Adrenal gland (tissue), 12 donors: ENCODE results near the gene LAD1. TPM values are rescaled to one million over a fixed set of nuclear protein-coding genes. Genes with fewer than 3 reads are reported as not detected.

Source experiments
- DNase-seq, 7 donors: peaks; one replicate each; pipeline ENCODE4 v3.0.0-alpha.2; 2019 to 2020
- H3K27ac ChIP-seq, 5 donors: fragments of 200-600 bp; sonication (generic) in 4 of 5; 1 replicate in 3 of 5; 2 replicates in 2 of 5; pipeline versions ENCODE4 v1.5.1 to v1.8.0; 2016 to 2020; ENCODE audit warnings: mild to moderate bottlenecking in 1 of 5
- H3K27me3 ChIP-seq: fragments of 200-600 bp; 2 replicates; pipeline ENCODE4 v1.8.0; 2021
- H3K36me3 ChIP-seq, 2 donors: fragments of 200-600 bp; replicated peaks in 1 of 2; 1 replicate in 1 of 2; 2 replicates in 1 of 2; pipeline versions ENCODE4 v1.5.1 to v1.8.0; 2018 to 2022
- H3K4me1 ChIP-seq, 2 donors: fragments of 200-600 bp; replicated peaks in 1 of 2; 1 replicate in 1 of 2; 2 replicates in 1 of 2; pipeline versions ENCODE4 v1.5.1 to v1.8.0; 2018 to 2021
- H3K4me3 ChIP-seq, 4 donors: fragments of 200-600 bp; sonication (generic) in 3 of 4; one replicate each; pipeline ENCODE4 v1.5.1; 2016 to 2018
- H3K9me3 ChIP-seq, 3 donors: fragments of 200-600 bp; sonication (generic) in 1 of 3; replicated peaks in 1 of 3; 1 replicate in 2 of 3; 2 replicates in 1 of 3; pipeline versions ENCODE4 v1.5.1 to v1.8.0; 2016 to 2021
- CTCF ChIP-seq, 6 experiments: fragments of 450-650 bp in 4 of 6; fragments of 200-600 bp in 2 of 6; sonication (generic) in 1 of 6; IDR thresholded peaks; 1 replicate in 5 of 6; 2 replicates in 1 of 6; pipeline versions ENCODE4 v1.5.1 to v1.8.0; 2016 to 2021; ENCODE audit warnings: antibody characterized with exemption in 6 of 6, mild to moderate bottlenecking in 2 of 6, moderate library complexity in 1 of 6
- POLR2A ChIP-seq, 2 donors: fragments of 450-650 bp; IDR thresholded peaks; one replicate each; pipeline ENCODE4 v1.6.1; 2017; ENCODE audit warnings: antibody characterized with exemption in 2 of 2, mild to moderate bottlenecking in 2 of 2, moderate library complexity in 1 of 2
- WGBS, 4 donors: extraction: QIAGEN DNeasy Blood & Tissue Kit in 2 of 4; methylation state at CpG; one replicate each; pipeline versions ENCODE4 v1.1.5 to v1.1.7; 2013 to 2017; 5-methylcytosine and 5-hydroxymethylcytosine counted together
- intact Hi-C, 2 donors: fragments of 100-400 bp; cut with DNase I; formaldehyde crosslinking; loops; one replicate each; pipeline versions ENCODE4 v1.14.1 to v1.15.0; 2022 to 2023
- polyA plus RNA-seq, 3 donors: library from polyadenylated mRNA; stranded (reverse); fragments of 200-250 nt in 2 of 3; fragments of 350-450 nt in 1 of 3; fragmentation: Illumina TruSeq in 1 of 3; extraction: RNeasy Lipid Tissue Mini Kit (QIAGEN cat#74804) in 1 of 3; gene quantifications; one replicate each; pipeline ENCODE4 v1.2.3, GENCODE V29; 2013 to 2014
- total RNA-seq, 9 donors: library from RNA; depleted of rRNA in 4 of 9; stranded (reverse); fragments of >200 nt in 4 of 9; fragments of 120-200 nt in 1 of 9; fragmentation: NEBNext Ultra II Directional in 1 of 9; extraction: Animal tissue kit (Norgen Biotek cat#: 25700) in 1 of 9; gene quantifications; one replicate each; pipeline versions ENCODE4 v1.1.0 to v1.2.4, GENCODE V29; 2013 to 2023
- donor health status: healthy with polysubstance abuse.
- donor health status: Bipolar disorder and iron deficiency.
- donor health status: DM: yes; HTN: yes; CAD: no.
- donor health status: DM: no; HTN: no; CAD: no.
- donor health status: DM: no; HTN: no; CAD: no.
- donor health status: DM: yes; HTN: yes; CAD: no.

LAD1 gene
- total and polyA plus RNA-seq, 12 donors, result 0.08 to 0.61 (median 0.17) TPM; not detected in 7

GRCh38 chr1:201377611-201378092 is 21.5 kb downstream of the LAD1 start, which contains the start of gene TNNT2:
Gene TNNT2 (minus strand): TSS chr1:201377680. CDS start chr1:201373254, 4,426 bp downstream.
- WGBS, 4 donors, result 71 to 83% (median 76%) methylated on average over 8 to 9 of the region's 9 CpGs
- H3K9me3 ChIP-seq, result no peaks in the 10 kb centered on the region
- no peak within 1 kb of the TSS for H3K4me3 ChIP-seq
- DNase-seq, result no peak
- no peak within 1 kb of the TSS for H3K27ac ChIP-seq
- no peaks in the 10 kb centered on the region for H3K4me1 ChIP-seq
- H3K36me3 ChIP-seq, result no peaks in the 10 kb centered on the region
- H3K27me3 ChIP-seq, result no peaks in the 10 kb centered on the region
- TF ChIP-seq POLR2A (IDR thresholded peaks at IDR 0.05) (no peak), CTCF (IDR thresholded peaks at IDR 0.05) (no peak)
- intact Hi-C loops, result no loop called here

GRCh38 chr1:201376464-201377374 is 22.4 kb downstream of the LAD1 start:
- Histone ChIP-seq H3K36me3 (no peaks in the 10 kb centered on the region), H3K4me3 (no peak overlapping the region), H3K27me3 (no peaks in the 10 kb centered on the region), H3K9me3 (no peaks in the 10 kb centered on the region), H3K4me1 (no peaks in the 10 kb centered on the region), H3K27ac (no peak overlapping the region)
- DNase-seq, result peak in 2 of 7 donors; percentile 23 to 29
- TF ChIP-seq POLR2A (IDR thresholded peaks at IDR 0.05), result no peak
- peak in 3 of 6 experiments; percentile 19 to 34 (median 29) for TF ChIP-seq CTCF (IDR thresholded peaks at IDR 0.05)
- WGBS, 4 donors, result 39 to 80% (median 51%) methylated on average over 5 to 11 of the region's 11 CpGs
- intact Hi-C loops, result no loop called here

GRCh38 chr1:201376107-201376463 is 23.0 kb downstream of the LAD1 start:
- TF ChIP-seq CTCF (IDR thresholded peaks at IDR 0.05), result no peak
- TF ChIP-seq POLR2A (IDR thresholded peaks at IDR 0.05), result no peak
- H3K4me3 ChIP-seq, result no peak overlapping the region
- DNase-seq, result no peak
- no peak overlapping the region for H3K27ac ChIP-seq
- H3K36me3 ChIP-seq, result no peaks in the 10 kb centered on the region
- H3K9me3 ChIP-seq, result no peaks in the 10 kb centered on the region
- peaks cover 3% of the 10 kb centered on the region for H3K27me3 ChIP-seq
- WGBS, 4 donors, result 40 to 56% (median 45%) methylated on average over 4 of the region's 4 CpGs
- intact Hi-C loops, result no loop called here
- H3K4me1 ChIP-seq, result no peaks in the 10 kb centered on the region

GRCh38 chr1:201375169-201375568 is 24.0 kb downstream of the LAD1 start:
- H3K4me3 ChIP-seq, result no peak overlapping the region
- H3K36me3 ChIP-seq, result no peaks in the 10 kb centered on the region
- peaks cover 3% of the 10 kb centered on the region for H3K27me3 ChIP-seq
- WGBS, 4 donors, result 44 to 73% (median 70%) methylated on average over 3 to 4 of the region's 4 CpGs
- H3K4me1 ChIP-seq, result no peaks in the 10 kb centered on the region
- H3K27ac ChIP-seq, result no peak overlapping the region
- H3K9me3 ChIP-seq, result no peaks in the 10 kb centered on the region
- no peak for DNase-seq
- TF ChIP-seq POLR2A (IDR thresholded peaks at IDR 0.05), result no peak
- no peak for TF ChIP-seq CTCF (IDR thresholded peaks at IDR 0.05)
- intact Hi-C loops, result no loop called here
